GM19397 (cell line): Measurements from ENCODE around the gene HOXD3.

Source experiments
- ATAC-seq: cut with Tn5 transposase; IDR thresholded peaks from one replicate; pipeline ENCODE4 v1.9.1; 2021; ENCODE audit warnings: mild to moderate bottlenecking, moderate library complexity; ENCODE audit not compliant: unreplicated experiment

Gene HOXD3

DNA sequence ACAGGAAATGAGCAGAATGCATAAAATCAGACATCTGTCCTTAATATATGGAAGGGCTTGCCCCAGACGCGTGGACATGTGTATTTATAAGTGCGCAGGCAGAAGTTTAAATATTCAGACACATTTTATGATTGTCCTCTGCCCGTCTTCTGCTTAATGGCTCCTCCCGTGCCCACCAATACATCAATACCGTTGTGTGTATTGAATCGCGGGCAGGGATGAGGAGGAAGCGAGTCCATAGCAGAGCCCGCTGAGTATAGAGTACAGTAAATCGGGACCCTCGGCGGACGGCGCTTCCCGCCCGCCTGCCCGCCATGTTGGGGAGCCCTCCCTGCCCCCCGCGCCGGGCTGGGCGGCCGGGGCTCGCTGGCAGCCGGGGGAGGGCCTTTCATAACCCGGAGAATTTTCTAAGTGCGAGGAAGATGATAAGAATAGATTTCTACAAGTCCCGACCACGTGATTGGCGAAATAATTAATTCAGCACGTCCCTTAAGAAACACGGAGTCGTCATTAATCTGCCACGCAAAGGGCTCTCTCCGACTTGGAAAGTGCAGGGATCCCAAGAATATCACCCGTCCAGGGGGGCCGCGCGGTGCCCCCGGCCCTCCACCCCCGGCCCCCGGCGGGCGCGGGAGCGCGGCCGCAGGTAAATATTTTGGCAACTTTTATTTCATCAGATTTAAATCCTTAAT, at the start of gene HOXD3:
Gene HOXD3, plus strand, starts transcription at position 501 of the 692 bp plus-strand sequence. CDS start 11,808 bp downstream, outside the sequence.
- ATAC-seq, result no peak

DNA sequence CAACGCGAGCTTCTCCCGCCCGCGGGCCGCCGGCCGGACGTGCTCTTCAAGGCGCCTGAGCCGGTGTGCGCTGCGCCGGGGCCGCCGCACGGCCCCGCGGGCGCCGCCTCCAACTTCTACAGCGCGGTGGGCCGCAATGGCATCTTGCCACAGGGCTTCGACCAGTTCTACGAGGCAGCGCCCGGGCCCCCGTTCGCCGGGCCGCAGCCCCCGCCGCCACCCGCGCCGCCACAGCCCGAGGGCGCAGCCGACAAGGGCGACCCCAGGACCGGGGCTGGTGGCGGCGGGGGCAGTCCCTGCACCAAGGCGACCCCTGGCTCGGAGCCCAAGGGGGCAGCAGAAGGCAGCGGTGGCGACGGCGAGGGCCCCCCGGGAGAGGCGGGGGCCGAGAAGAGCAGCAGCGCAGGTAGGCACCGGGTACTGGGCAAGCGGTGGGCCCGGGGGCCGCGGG, 49.4 kb upstream of the HOXD3 start:
- no peak for ATAC-seq

DNA sequence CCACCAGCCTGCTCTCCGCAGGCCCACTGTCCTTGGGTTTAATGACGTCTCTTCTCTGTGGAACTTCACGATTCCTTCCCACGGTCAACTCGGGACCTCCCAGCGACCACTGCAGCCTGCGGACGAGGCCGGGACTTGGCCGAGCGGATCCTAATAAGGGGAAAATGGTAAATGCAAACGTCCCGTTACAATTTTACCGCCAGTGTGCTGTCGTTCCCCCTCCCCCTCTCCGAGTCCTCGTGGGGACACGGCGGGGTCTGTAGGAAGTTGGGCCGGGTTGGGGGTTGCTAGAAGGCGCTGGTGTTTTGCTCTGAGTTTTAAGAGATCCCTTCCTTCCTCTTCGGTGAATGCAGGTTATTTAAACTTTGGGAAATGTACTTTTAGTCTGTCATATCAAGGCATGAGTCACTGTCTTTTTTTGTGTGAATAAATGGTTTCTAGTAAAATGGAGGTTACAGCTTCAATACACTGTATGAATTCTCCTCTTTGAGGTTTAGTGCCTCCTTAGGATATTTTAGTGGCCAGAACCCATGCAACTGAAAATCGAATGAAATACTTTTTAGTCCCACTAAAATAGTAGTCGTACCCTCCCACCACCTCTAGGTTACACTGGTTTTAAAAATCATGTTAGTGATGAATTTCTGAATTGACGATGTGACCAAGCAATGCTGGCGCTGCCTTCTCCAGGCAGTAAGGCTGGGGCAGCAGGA, 47.8 kb upstream of the HOXD3 start:
- ATAC-seq, result no peak

DNA sequence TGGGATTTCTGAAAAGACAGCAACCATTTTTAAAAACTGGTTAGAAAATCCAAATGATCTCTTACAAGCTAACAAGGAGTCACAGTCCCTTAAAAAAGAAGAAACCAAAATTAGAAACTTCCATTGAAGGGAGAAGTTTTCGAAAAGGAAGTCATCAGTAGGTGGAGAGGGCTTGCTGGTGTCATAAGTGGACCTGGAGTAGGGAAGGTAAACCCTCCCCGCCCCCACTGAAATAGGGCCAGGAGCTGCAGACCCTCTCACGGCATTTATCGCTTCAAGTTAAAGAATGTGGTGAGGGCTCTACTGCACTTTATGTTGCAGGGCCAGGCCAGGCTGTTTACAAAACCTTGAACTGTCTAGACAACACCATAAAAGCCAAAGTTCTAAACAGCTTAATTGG, 47.2 kb upstream of the HOXD3 start:
- no peak for ATAC-seq

DNA sequence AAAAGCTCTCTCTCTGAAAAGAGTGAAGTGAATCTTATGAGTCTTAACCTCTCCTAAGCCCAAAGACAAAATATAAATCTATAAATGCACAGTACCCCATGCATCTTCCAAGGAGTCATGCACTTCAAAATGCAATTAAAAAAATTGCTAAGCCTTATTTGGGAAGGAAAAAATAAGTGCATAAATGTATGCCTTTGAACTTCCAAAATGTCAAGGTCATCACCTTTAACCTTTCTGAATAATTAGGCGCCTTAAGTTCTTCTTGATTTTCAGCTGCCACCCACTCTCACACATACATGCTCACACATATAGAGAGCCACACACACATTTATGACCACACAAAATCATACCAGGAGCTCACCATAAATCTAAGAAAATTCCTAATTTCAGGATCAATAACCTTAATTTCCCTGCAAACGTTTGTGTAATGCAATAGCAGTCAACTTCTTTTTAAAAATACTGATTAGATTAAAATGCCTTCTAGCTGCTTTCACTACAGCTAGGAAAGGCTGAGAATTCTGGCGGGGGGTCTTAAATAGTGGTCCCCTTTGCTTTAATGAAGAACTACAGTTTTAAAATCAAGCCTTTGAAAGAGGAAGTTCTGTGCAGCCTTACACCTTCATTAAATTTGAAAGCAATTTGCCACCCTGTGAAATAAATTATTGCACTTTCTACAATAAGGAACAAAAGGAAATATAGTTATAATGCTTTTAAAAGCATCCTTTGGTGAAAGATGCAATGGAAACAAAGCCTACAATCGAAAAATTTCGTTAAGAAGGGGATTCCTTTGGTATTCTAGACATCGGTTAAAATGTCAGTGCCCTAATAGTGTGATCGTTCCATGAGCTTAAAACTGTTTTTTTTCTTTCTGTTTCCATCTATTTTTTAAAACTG, 46.4 kb upstream of the HOXD3 start:
- ATAC-seq, result no peak

DNA sequence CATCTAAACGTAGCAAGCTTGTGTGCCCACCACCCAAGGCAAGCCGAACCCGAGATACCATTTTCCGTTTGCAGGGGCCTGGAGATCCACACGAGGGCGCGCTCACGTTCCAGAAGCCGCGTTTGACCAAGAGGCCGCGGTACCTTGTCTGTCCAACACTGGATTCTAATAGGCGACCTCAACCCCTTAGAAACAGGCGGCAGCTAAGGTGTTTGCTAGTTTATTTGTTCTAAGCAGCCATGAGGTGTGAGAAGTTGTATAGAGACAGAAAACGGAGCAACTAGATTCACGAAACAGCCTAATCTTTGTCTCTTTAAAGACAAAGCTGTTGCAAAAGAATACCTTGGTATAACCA, 45.8 kb upstream of the HOXD3 start:
- no peak for ATAC-seq

DNA sequence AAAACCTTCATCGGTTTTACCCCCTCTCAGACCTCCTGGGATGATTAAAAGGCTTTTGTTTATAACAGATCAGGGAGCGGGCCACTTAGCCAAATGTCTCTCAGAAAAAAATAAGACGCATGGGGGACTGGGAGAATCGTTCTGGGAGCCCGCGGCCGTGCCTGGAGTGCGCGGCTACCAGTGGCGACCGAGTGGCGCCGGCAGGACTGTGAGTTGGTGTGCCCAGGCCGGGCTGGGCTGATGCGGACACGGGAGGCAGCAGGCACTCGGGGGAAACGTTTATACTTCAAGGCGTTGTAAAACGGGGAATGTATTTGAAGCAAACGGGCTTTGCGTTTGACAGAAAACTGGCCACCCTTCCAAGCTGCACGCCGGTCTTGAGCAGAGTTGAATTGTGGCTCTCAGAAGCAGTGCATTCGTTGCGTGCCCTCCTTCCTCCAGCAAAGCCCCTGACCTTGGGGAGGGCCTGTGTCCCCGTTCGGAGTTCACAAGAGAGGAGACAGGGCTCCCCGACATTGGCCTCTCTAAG, 45.2 kb upstream of the HOXD3 start:
- no peak for ATAC-seq

DNA sequence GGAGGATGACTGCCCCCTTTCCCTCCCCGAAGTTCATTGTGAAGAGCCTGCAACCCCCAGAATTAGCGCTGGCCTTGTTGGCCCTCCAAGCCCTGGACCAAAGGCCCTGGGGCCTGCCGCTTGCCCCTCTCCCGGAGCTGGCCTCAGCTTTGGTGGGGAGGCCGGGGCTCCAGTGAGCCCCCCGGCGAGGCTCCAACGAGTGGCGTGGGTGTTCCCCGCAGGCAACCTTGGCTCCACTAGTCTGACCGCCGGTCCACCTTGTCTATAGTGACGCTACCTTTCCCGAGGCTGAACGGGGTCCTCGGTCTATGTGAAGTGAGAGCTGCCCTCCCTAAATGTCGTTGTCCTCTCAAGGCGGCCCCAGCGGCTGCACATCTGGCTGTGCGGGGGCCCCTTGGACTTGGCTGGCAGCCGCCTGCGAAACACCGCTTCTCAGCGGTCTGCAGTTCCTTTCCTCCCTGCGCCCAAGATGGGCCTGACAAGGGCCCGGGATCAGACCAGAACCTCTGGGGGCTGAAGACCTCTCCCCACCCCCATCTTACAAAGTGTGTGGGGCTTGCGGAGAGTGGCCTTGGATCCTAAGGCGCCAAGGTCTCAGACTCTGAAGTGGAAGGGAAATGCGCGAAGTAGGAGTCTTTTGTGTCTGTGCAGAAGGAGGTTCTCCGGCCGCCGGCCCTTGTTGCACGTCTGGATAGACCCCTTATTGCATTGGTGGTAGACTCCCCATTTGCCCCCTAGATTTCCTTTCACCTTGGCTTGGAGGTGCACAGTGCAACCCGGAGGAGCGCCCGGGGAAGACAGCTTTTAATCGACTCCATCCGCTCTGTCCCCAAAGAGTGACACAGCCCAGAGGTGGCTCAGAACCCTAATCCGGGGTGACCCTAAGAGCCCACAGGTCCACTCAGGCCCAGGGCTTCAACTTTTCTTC, 44.5 kb upstream of the HOXD3 start:
- no peak for ATAC-seq

DNA sequence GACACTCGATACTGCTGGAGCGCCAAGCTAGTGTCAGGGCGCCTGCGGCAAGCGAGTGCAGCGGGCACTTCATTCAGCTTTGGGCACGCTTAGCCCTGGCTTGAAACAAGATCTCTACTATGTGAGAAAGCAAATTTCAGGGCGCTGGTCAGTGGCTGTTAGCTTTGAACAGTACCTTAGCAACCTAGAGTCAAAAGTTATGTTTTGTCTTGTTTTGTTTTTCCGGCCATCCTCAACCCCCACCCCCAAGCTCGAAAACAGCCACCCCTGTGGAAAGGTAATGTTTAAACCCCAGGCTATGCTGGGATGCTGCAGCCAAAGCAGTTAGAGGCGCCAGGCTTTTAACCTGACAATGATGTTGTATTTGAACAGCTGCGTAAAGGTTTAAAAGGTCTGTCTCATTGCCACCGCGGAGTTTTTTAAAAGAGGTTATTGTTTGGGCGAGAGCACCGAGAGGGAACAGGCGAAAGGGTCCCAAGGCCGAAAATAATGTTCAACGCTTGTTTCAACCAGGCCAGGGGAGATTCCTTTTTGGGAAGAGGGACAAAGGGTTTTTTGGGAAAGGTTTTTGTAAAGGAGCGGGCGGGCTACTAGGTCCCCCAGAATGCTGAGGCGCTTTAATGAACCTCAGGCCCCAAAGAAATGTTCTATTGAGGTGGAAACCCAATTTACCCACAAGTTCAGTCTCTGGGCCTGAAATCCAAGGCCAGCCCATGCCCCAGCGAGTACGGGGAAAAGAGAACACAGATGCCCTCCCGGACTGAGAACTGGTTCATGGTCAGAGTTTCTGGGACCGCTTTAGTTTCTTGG, 42.8 kb upstream of the HOXD3 start:
- ATAC-seq, result no peak

DNA sequence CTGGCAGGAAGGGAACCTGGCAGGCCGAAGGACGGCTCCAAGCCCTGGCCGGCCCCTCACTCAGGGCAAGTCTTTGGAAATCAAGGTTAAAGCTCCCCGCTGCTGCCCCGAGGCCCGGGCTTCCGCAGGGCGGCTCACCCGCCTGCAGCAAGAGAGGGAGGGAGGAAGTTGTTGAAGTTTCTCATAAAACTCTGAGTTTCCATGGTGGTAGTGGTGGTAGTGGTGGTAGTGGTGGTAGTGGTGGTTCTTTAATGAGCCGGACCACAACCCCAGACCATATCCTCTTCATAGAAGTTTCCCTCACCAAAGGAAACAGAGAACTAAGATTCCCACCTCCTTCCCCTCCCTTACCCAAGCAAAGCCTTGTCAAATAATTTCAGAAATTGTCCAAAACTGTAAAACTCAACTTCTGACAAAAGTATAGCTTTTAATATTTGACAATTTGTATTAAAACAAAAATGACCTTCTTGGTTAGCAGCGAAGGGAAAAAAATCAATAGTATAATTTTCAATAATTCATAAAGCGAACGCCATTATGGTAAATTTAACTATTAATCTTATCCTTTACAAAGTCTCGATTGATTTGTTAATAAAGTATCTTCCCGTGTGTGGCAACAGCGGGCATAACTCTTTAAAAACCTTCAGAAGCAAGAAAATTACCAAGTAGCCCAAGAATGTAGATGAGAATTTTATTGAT, 42.0 kb upstream of the HOXD3 start:
- no peak for ATAC-seq

DNA sequence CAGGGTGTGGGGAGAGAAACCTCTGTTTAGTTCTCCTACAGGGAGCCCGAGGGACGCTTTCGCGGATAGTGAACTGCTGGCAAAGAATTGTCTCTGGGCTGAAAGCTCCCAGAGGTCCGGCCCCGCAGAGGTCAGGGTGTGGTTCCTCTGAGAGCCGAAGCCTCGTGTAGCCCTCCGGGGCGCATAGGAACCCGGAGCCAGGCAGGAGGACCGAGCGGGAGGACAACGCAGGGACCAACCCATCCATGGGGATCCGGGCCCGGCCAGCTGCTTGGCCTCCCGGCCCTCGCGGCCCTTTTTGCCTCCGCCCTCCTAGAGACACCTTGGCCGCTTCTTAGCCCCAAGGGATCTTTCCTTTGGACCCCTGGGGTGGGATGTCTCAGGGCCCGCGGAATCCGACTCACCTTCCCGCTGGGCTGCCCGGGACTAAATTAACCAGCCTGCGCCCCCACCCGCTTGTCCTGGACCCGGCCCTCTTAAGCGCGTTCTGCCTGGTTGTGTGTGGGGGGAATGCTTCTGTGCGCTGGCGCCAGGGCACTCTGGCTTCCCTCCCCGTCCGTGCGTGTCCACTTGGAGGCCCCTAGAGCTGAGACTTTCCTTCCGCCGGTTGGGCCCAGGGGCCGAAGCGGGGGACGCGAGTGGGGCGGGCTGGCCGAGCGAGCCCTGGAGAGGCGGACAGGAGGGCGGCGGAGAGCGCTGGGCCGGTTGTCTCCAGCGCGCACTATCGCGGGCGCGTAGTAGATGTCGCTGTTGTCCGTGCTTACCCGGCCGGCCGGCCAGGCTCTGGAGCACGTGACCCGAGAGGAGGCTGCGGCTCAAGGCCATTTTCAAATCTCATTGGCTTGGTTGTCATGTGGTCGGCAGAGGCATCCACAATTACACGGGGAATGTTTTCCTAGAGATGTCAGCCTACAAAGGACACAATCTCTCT, 41.0 kb upstream of the HOXD3 start, which contains the start of gene HOXD10:
Gene HOXD10, plus strand, starts transcription at position 896 of the 931 bp plus-strand sequence. CDS start 56 bp downstream, outside the sequence.
- no peak for ATAC-seq

DNA sequence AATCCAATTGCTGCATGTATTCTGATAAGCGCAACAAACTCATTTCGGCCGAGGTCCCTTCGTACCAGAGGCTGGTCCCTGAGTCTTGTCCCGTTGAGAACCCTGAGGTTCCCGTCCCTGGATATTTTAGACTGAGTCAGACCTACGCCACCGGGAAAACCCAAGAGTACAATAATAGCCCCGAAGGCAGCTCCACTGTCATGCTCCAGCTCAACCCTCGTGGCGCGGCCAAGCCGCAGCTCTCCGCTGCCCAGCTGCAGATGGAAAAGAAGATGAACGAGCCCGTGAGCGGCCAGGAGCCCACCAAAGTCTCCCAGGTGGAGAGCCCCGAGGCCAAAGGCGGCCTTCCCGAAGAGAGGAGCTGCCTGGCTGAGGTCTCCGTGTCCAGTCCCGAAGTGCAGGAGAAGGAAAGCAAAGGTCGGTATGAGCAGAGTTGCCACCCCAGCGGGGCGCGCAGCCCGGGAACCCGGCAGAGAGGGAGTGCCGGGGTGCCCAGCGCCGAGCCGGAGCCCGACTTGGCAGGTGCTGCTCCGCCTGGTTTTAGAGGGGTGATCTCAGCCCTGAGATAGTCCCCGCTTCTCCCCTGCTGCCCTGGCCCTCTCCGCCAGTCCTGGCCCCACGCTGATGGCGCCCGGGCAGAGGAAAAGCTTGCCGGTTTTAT, 39.8 kb upstream of the HOXD3 start:
- ATAC-seq, result no peak

DNA sequence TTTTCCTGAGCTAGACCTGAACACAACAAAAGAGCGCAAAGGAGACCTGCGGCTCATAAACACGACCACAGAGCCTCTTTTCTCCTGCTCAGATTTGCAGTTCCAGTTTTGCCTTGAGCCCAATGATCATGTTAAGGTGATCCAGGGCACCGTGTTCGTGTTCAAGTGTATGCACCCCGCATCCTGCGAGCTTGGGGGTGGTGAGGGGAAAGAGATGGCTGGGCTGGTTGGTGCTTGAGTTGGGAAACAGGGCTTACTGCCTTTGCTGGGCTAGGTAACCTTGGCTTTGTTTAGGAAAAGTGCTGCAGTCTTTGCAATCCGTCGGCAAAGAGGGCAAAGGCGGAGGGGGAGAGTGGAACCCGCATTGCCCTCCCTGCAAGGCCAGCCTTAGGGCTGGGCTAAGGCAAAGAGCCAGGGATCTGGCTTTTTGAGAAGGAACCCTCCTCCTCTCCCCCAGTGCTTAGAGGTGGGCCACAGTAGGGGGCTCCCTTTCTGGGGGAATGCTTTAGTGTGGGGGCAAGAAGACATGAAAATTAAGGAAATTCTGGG, 39.2 kb upstream of the HOXD3 start:
- ATAC-seq, result no peak

DNA sequence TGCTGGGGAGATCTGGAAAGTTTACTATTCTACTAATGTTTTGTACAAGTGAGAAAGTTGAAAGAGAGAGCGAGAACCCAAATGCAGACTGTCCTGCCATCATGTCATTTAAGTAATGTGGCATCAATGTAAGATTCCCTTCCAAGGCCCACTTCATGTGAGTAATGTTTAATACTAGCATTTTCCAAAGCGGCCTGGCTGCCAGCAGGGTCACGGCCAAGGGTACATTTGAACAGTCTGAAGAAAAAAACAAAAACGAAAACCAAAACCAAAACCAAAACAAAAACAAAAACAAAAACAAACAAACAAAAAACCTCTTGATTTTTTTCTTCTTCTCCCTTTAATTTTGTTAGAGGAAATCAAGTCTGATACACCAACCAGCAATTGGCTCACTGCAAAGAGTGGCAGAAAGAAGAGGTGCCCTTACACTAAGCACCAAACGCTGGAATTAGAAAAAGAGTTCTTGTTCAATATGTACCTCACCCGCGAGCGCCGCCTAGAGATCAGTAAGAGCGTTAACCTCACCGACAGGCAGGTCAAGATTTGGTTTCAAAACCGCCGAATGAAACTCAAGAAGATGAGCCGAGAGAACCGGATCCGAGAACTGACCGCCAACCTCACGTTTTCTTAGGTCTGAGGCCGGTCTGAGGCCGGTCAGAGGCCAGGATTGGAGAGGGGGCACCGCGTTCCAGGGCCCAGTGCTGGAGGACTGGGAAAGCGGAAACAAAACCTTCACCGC, 38.3 kb upstream of the HOXD3 start:
- ATAC-seq, result no peak

DNA sequence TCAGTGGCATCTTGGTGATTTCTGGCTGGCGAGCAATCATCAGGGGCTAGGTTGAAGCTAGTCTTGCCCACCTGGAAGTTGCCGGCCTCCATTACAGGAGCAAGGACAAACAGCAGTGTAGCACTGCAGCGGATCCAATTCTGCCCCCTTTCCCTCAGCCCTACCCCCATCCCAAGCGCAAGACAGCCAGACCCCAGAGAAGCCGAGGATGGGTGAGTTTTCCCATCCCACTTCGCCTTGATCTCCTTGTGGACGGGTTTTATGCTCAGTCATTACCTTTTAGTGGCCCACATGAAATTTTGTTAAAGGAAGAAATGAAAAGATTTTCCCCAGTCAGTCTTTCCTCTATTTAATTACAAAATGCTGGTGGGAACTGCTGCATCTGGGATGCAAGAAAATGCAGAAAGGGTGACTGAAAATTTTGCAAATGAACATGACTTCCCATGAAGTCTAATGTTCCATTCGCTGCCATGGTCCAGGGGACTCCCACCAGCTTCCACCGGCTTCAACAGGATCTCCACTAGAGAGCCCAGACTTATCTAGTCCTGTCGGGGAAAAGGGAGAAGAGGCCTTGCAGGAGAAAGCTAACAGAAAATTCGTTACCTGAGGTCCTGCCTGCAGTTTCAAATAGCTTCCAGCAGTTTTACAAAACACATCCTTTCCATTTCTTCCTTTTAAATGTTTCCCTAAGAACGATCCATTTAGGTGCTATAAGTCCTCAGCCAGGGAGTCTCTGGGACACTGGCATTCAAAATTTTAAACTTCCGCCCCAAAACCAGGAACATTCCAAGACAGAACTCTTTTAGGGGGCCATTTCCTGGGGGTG, 36.5 kb upstream of the HOXD3 start:
- no peak for ATAC-seq
